ENCODE measurements around the gene DNAAF1.

Gene DNAAF1

GRCh38 chr16:84153660-84154214 is 8.6 kb downstream of the DNAAF1 start:
- Histone ChIP-seq H3K27ac (ENCODE audit: extremely low read depth, low read depth, low read length) (no peak overlapping the region), H3K4me1 (ENCODE audit: control insufficient read depth, insufficient read depth, low read length) (peaks cover 2% of the 10 kb centered on the region; the same call in 1 of the 2 replicates), H3K36me3 (ENCODE audit: control insufficient read depth in 2 of 2, insufficient read depth in 1 of 2, low read length in 2 of 2) (no peaks in the 10 kb centered on the region), H3K9me3 (ENCODE audit: control insufficient read depth, insufficient read depth, low read depth, low read length) (no peaks in the 10 kb centered on the region), H3K4me3 (ENCODE audit: low read depth, low read length) (no peak overlapping the region)
- CTCF ChIA-PET = interaction anchor here (0.7 kb wide), 2 partner anchors 73 to 154 kb away, joined by 3 to 4 read pairs; no protein-coding TSS in a partner anchor
- no peak for TF ChIP-seq ZNF777 (tag by site-specific recombination; IDR thresholded peaks at IDR 0.05; ENCODE audit: borderline replicate concordance)
- TF ChIP-seq ZNF311 (tag by site-specific recombination; IDR thresholded peaks at IDR 0.05; ENCODE audit: borderline replicate concordance) = no peak
- no peak for TF ChIP-seq ZNF530 (tag by site-specific recombination; IDR thresholded peaks at IDR 0.05; ENCODE audit: low read depth)
- TF ChIP-seq, protein P1, sequence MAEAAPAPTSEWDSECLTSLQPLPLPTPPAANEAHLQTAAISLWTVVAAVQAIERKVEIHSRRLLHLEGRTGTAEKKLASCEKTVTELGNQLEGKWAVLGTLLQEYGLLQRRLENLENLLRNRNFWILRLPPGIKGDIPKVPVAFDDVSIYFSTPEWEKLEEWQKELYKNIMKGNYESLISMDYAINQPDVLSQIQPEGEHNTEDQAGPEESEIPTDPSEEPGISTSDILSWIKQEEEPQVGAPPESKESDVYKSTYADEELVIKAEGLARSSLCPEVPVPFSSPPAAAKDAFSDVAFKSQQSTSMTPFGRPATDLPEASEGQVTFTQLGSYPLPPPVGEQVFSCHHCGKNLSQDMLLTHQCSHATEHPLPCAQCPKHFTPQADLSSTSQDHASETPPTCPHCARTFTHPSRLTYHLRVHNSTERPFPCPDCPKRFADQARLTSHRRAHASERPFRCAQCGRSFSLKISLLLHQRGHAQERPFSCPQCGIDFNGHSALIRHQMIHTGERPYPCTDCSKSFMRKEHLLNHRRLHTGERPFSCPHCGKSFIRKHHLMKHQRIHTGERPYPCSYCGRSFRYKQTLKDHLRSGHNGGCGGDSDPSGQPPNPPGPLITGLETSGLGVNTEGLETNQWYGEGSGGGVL (tag by site-specific recombination; IDR thresholded peaks at IDR 0.05) = peak; percentile 36; the same call in 1 of the 2 replicates
- TF ChIP-seq PATZ1 (tag by site-specific recombination; IDR thresholded peaks at IDR 0.05) = 0 out of 2 replicates have a peak, but pooled peaks have one; percentile 18
- peak; percentile 55 for TF ChIP-seq ZFHX2 (tag by site-specific recombination; conservative IDR thresholded peaks at IDR 0.05)
- TF ChIP-seq EGR2 (tag by site-specific recombination; IDR thresholded peaks at IDR 0.05; ENCODE audit: low read depth) = 0 out of 2 replicates have a peak, but pooled peaks have one; percentile 17
- TF ChIP-seq ZSCAN16 (tag by site-specific recombination; IDR thresholded peaks at IDR 0.05) = no peak
- TF ChIP-seq ZNF248 (tag by site-specific recombination; IDR thresholded peaks at IDR 0.05) = no peak
- peak; percentile 51 for TF ChIP-seq ZNF335 (tag by site-specific recombination; conservative IDR thresholded peaks at IDR 0.05)
- TF ChIP-seq KLF10 (tag by site-specific recombination; IDR thresholded peaks at IDR 0.05) = no peak
- no peak for TF ChIP-seq ZNF571 (tag by site-specific recombination; IDR thresholded peaks at IDR 0.05)
- no peak for TF ChIP-seq ZNF501 (tag by site-specific recombination; IDR thresholded peaks at IDR 0.05)
- TF ChIP-seq ZEB2 (tag by site-specific recombination; IDR thresholded peaks at IDR 0.05) = no peak
- POLR2A ChIA-PET = no interaction called here

DNA sequence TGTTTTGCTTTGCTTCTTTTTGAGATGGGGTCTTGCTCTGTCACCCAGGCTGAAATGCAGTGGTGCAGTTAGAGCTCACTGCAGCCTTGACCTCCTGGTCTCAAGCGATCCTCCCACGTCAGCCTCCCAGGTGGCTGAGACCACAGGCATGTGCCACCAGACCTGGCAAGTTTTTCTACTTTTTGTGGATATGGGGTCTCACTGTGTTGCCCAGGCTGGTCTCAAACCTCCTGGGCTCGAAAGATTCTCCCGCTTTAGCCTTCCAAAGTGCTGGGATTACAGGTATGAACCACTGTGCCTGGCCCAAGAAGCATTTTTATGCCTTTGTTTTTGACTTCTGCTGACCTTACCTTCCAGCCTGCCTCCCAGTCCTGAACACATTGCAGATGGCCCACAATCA is 10.1 kb downstream of the DNAAF1 start:
- peak; percentile 52; the same call in 1 of the 2 replicates for TF ChIP-seq ZNF121 (tag by site-specific recombination; IDR thresholded peaks at IDR 0.05)
- no peak for TF ChIP-seq ZNF558 (tag by site-specific recombination; IDR thresholded peaks at IDR 0.05)
- Histone ChIP-seq H3K36me3 (ENCODE audit: control insufficient read depth in 2 of 2, insufficient read depth in 1 of 2, low read length in 2 of 2) (no peaks in the 10 kb centered on the region), H3K4me1 (ENCODE audit: control insufficient read depth, insufficient read depth, low read length) (peaks cover 2% of the 10 kb centered on the region; the same call in 1 of the 2 replicates), H3K9me3 (ENCODE audit: control insufficient read depth, insufficient read depth, low read depth, low read length) (no peaks in the 10 kb centered on the region), H3K27ac (ENCODE audit: extremely low read depth, low read depth, low read length) (no peak overlapping the region), H3K4me3 (ENCODE audit: low read depth, low read length) (no peak overlapping the region)
- ChIA-PET CTCF (interaction anchor here (0.6 to 0.7 kb wide), 3 partner anchors 16 to 528 kb away, joined by 3 to 9 read pairs (median 5); no protein-coding TSS in a partner anchor), POLR2A (no interaction called here)

- no peaks in the 10 kb centered on the region for H3K36me3 ChIP-seq (ENCODE audit: control insufficient read depth in 2 of 2, insufficient read depth in 1 of 2, low read length in 2 of 2)
- H3K4me3 ChIP-seq (ENCODE audit: low read depth, low read length) = no peak overlapping the region
- CTCF ChIA-PET = interaction anchor here (0.7 to 1.2 kb wide), 5 partner anchors 13 to 528 kb away, joined by 3 to 9 read pairs (median 5); no protein-coding TSS in a partner anchor
- H3K27ac ChIP-seq (ENCODE audit: extremely low read depth, low read depth, low read length) = no peak overlapping the region
- H3K9me3 ChIP-seq (ENCODE audit: control insufficient read depth, insufficient read depth, low read depth, low read length) = no peaks in the 10 kb centered on the region
- TF ChIP-seq FEZF1 (tag by site-specific recombination; IDR thresholded peaks at IDR 0.05) (no peak), ZNF133 (tag by site-specific recombination; IDR thresholded peaks at IDR 0.05) (no peak), TCF7L2 (IDR thresholded peaks at IDR 0.05; ENCODE audit: borderline replicate concordance, low read depth, low read length) (no peak), ZNF274 (IDR thresholded peaks at IDR 0.05; ENCODE audit: low read length) (no peak), ZNF274 (tag by site-specific recombination; IDR thresholded peaks at IDR 0.05; ENCODE audit: borderline replicate concordance) (no peak), GLIS2 (tag by site-specific recombination; IDR thresholded peaks at IDR 0.05) (no peak)
- TF ChIP-seq, protein P2, sequence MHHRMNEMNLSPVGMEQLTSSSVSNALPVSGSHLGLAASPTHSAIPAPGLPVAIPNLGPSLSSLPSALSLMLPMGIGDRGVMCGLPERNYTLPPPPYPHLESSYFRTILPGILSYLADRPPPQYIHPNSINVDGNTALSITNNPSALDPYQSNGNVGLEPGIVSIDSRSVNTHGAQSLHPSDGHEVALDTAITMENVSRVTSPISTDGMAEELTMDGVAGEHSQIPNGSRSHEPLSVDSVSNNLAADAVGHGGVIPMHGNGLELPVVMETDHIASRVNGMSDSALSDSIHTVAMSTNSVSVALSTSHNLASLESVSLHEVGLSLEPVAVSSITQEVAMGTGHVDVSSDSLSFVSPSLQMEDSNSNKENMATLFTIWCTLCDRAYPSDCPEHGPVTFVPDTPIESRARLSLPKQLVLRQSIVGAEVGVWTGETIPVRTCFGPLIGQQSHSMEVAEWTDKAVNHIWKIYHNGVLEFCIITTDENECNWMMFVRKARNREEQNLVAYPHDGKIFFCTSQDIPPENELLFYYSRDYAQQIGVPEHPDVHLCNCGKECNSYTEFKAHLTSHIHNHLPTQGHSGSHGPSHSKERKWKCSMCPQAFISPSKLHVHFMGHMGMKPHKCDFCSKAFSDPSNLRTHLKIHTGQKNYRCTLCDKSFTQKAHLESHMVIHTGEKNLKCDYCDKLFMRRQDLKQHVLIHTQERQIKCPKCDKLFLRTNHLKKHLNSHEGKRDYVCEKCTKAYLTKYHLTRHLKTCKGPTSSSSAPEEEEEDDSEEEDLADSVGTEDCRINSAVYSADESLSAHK (tag by site-specific recombination; IDR thresholded peaks at IDR 0.05) = no peak
- POLR2A ChIA-PET = interaction anchor here (0.6 kb wide), 1 partner anchor 118 kb away, joined by 3 read pairs; no protein-coding TSS in a partner anchor
- H3K4me1 ChIP-seq (ENCODE audit: control insufficient read depth, insufficient read depth, low read length) = peaks cover 2% of the 10 kb centered on the region; the same call in 1 of the 2 replicates
Measured at GRCh38 chr16:84155771-84156170, 10.7 kb downstream of the DNAAF1 start.
